HepG2 (cell line): ENCODE data around the gene LRRC45. TPM values are rescaled to one million over a fixed set of nuclear protein-coding genes. Genes with fewer than 3 reads are reported as not detected.

Experiments
- AKNA ChIP-seq: sonication (generic); formaldehyde crosslinking; IDR thresholded peaks from 2 replicates; pipeline ENCODE4 v1.4.0; 2020; ENCODE audit warnings: missing genetic modification reagents, borderline replicate concordance
- ATF5 ChIP-seq: sonication (generic); formaldehyde crosslinking; IDR thresholded peaks from 2 replicates; pipeline ENCODE4 v1.4.0; 2020; ENCODE audit warnings: mild to moderate bottlenecking, low read depth, missing genetic modification reagents
- DRAP1 ChIP-seq: IDR thresholded peaks from 2 replicates; pipeline ENCODE4 v1.6.1; 2016; ENCODE audit warnings: missing genetic modification reagents, missing compliant biosample characterization
- E2F2 ChIP-seq: sonication (generic); formaldehyde crosslinking; IDR thresholded peaks from 2 replicates; pipeline ENCODE4 v1.4.0; 2020; ENCODE audit warnings: missing genetic modification reagents, borderline replicate concordance
- ETV5 ChIP-seq: IDR thresholded peaks from 2 replicates; pipeline ENCODE4 v1.6.1; 2018; ENCODE audit warnings: missing biosample characterization, missing genetic modification reagents, inconsistent platforms, borderline replicate concordance
- GABPB1 ChIP-seq: IDR thresholded peaks from 2 replicates; pipeline ENCODE4 v1.6.1; 2016; ENCODE audit warnings: mild to moderate bottlenecking, missing genetic modification reagents, moderate library complexity, missing compliant biosample characterization
- GTF2F1 ChIP-seq: fragments of 150-350 bp; IDR thresholded peaks from 2 replicates; pipeline ENCODE4 v1.6.1; 2014; ENCODE audit warnings: low read length
- MTERF4 ChIP-seq: sonication (generic); formaldehyde crosslinking; IDR thresholded peaks from 2 replicates; pipeline ENCODE4 v1.8.0; 2023; ENCODE audit warnings: mild to moderate bottlenecking, missing genetic modification reagents
- NBN ChIP-seq: fragments of 450-650 bp; conservative IDR thresholded peaks from 2 replicates; pipeline ENCODE4 v1.6.1; 2017
- PREB ChIP-seq: sonication (generic); formaldehyde crosslinking; IDR thresholded peaks from 2 replicates; pipeline ENCODE4 v1.4.0; 2020; ENCODE audit warnings: missing genetic modification reagents
- RORA ChIP-seq: sonication (generic); formaldehyde crosslinking; IDR thresholded peaks from 2 replicates; pipeline ENCODE4 v1.5.0; 2020; ENCODE audit warnings: mild to moderate bottlenecking, missing genetic modification reagents, moderate library complexity
- SALL2 ChIP-seq: sonication (generic); formaldehyde crosslinking; IDR thresholded peaks from 2 replicates; pipeline ENCODE4 v1.8.1; 2023; ENCODE audit warnings: mild to moderate bottlenecking, missing genetic modification reagents, inconsistent platforms
- SETDB1 ChIP-seq: sonication (generic); formaldehyde crosslinking; IDR thresholded peaks from 2 replicates; pipeline ENCODE4 v1.5.1; 2020; ENCODE audit warnings: missing genetic modification reagents, mild to moderate bottlenecking, borderline replicate concordance
- TCF7L2 ChIP-seq: IDR thresholded peaks from 2 replicates; pipeline ENCODE4 v1.6.1; 2011; ENCODE audit warnings: mild to moderate bottlenecking, low read depth, low read length, moderate library complexity
- TMF1 ChIP-seq: sonication (generic); formaldehyde crosslinking; IDR thresholded peaks from 2 replicates; pipeline ENCODE4 v1.8.1; 2022; ENCODE audit warnings: low read depth, missing genetic modification reagents
- ZNF572 ChIP-seq: sonication (generic); formaldehyde crosslinking; IDR thresholded peaks from 2 replicates; pipeline ENCODE4 v1.5.1; 2020; ENCODE audit warnings: mild to moderate bottlenecking, missing genetic modification reagents
- ZNF605 ChIP-seq: sonication (generic); formaldehyde crosslinking; IDR thresholded peaks from 2 replicates; pipeline ENCODE4 v1.8.0; 2022; ENCODE audit warnings: mild to moderate bottlenecking, missing genetic modification reagents
- ZNF709 ChIP-seq: sonication (generic); formaldehyde crosslinking; IDR thresholded peaks from 2 replicates; pipeline ENCODE4 v1.5.0; 2020; ENCODE audit warnings: mild to moderate bottlenecking, missing genetic modification reagents
- ZNF883 ChIP-seq: sonication (generic); formaldehyde crosslinking; IDR thresholded peaks from 2 replicates; pipeline ENCODE4 v1.5.1; 2020; ENCODE audit warnings: mild to moderate bottlenecking, missing genetic modification reagents; ENCODE audit errors: not compliant biosample characterization
- ZSCAN21 ChIP-seq: sonication (generic); formaldehyde crosslinking; IDR thresholded peaks from 2 replicates; pipeline ENCODE4 v1.8.0; 2022; ENCODE audit warnings: mild to moderate bottlenecking, missing genetic modification reagents, moderate library complexity, borderline replicate concordance
- polyA plus RNA-seq, 8 experiments: library from polyadenylated mRNA; depleted of rRNA in 3 of 8; stranded (reverse) in 7 of 8; unstranded in 1 of 8; fragments of >200 nt; fragmentation: Illumina TruSeq in 4 of 8; extraction: Trizol in 4 of 8; gene quantifications; 2 replicates each; pipeline versions ENCODE4 v1.2.1 to v1.2.3, GENCODE V29; 2011 to 2016; ENCODE audit warnings: low read depth in 4 of 8, missing spikeins in 1 of 8, mixed read lengths in 1 of 8; ENCODE audit not compliant: insufficient read depth in 1 of 8
- total RNA-seq, 5 experiments: library from RNA; depleted of rRNA; stranded (reverse); fragments of >200 nt; fragmentation: Illumina TruSeq; extraction: Trizol; gene quantifications; 2 replicates each; pipeline ENCODE4 v1.2.3, GENCODE V29; 2016; ENCODE audit warnings: low read depth in 1 of 5

LRRC45 gene
- total and polyA plus RNA-seq, 2 of the 13 experiments (the other 11 are each of a cell fraction or from before 2014, with no cell fraction given): 11.6 to 48.1 TPM

GRCh38 chr17:81991684-81992305 lies 31.3 kb upstream of the LRRC45 start (continued):
- TF ChIP-seq PREB (CRISPR knock-in tag) (no peak), ATF5 (CRISPR knock-in tag) (no peak; the same call in 1 of the 2 replicates), GABPB1 (CRISPR knock-in tag) (peak; percentile 77), SALL2 (CRISPR knock-in tag) (peak; percentile 77), MTERF4 (peak; percentile 79; the same call in 1 of the 2 replicates), ZNF605 (no peak; the same call in 1 of the 2 replicates), ZNF572 (CRISPR knock-in tag) (0 out of 2 replicates have a peak, but pooled peaks have one; percentile 60), ETV5 (peak; percentile 71; the same call in 1 of the 2 replicates), DRAP1 (CRISPR knock-in tag) (peak; percentile 97), ZSCAN21 (CRISPR knock-in tag) (peak; percentile 54; the same call in 1 of the 2 replicates), ZNF709 (CRISPR knock-in tag) (no peak), E2F2 (CRISPR knock-in tag) (no peak), GTF2F1 (no peak), NBN (no peak), RORA (peak; percentile 95; the same call in 1 of the 2 replicates), AKNA (CRISPR knock-in tag) (peak; percentile 73; the same call in 1 of the 2 replicates), TMF1 (CRISPR knock-in tag) (peak; percentile 94), TCF7L2 (no peak), ZNF883 (CRISPR knock-in tag) (no peak), SETDB1 (no peak)
